Stimulated activated effector memory CD8-positive, alpha-beta T cell treated with anti-CD3 and anti-CD28 coated beads, Interleukin-12 subunit alpha, Interleukin-12 subunit beta, amount 100 ng/mL, for 72 hours (primary cell): Measurements from ENCODE around the gene BATF3.

Experiments used
- ATAC-seq: fragments of 150-1000 bp; cut with Tn5 transposase; 2 replicates; pipeline ENCODE4 v1.10.0; 2021
- DNase-seq, 2 donors: peaks; one replicate each; pipeline ENCODE4 v3.0.0; 2021 to 2022; ENCODE audit warnings: low spot score in 2 of 2
- H3K27ac Mint-ChIP-seq: one replicate; pipeline ENCODE4 v1.8.0; 2022; ENCODE audit warnings: mild to moderate bottlenecking, mixed read lengths
- H3K36me3 Mint-ChIP-seq: one replicate; pipeline ENCODE4 v1.8.0; 2022; ENCODE audit warnings: mild to moderate bottlenecking, mixed read lengths
- H3K4me1 Mint-ChIP-seq: one replicate; pipeline ENCODE4 v1.8.0; 2022; ENCODE audit warnings: mixed read lengths
- H3K4me3 Mint-ChIP-seq: one replicate; pipeline ENCODE4 v1.8.0; 2022; ENCODE audit warnings: mild to moderate bottlenecking, mixed read lengths
- H3K9me3 Mint-ChIP-seq: one replicate; pipeline ENCODE4 v1.8.0; 2022; ENCODE audit warnings: mixed read lengths

Gene BATF3

GRCh38 chr1:212696721-212697331 is 2.8 kb downstream of the BATF3 start:
- H3K4me3 Mint-ChIP-seq = peak overlapping the region; percentile 84
- peaks cover 7% of the 10 kb centered on the region for H3K36me3 Mint-ChIP-seq
- peak; percentile 58 for ATAC-seq
- H3K4me1 Mint-ChIP-seq = peaks cover 54% of the 10 kb centered on the region
- H3K9me3 Mint-ChIP-seq = no peaks in the 10 kb centered on the region
- peak; percentile 21 to 82 for DNase-seq
- H3K27ac Mint-ChIP-seq = peak overlapping the region; percentile 89

GRCh38 chr1:212692774-212693644 is 6.6 kb downstream of the BATF3 start:
- Mint-ChIP-seq H3K9me3 (no peaks in the 10 kb centered on the region), H3K4me3 (no peak overlapping the region), H3K4me1 (peaks cover 31% of the 10 kb centered on the region), H3K36me3 (no peaks in the 10 kb centered on the region), H3K27ac (no peak overlapping the region)
- ATAC-seq (no peak), DNase-seq (peak in 1 of 2 donors; percentile 51)

DNA sequence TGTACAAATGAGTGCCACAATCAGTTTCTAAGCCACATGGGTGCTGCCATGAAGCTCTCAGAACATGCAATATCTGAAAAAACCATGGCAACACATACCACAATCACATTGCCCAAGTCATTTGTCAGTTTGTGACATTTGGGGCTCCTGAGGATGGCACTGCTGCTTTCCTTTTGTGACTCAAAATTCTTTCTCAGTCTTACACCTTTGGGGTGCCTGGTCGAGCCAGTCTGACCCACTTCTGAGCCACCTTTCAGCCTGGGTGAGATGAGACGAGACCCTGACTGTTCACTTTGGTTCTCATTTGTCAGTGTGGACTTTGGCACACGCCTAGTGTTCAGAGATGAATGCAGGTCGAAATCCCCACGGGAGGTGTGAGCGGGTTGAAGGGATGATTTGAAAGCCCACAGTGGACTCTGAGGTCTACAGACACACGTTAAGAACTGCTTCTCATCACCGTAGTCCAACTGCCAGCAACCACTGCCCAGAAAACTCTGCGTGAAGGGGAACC is 8.0 kb downstream of the BATF3 start:
- DNase-seq = peak; percentile 32 to 89
- H3K4me3 Mint-ChIP-seq = no peak overlapping the region
- peak; percentile 95 for ATAC-seq
- no peaks in the 10 kb centered on the region for H3K9me3 Mint-ChIP-seq
- H3K27ac Mint-ChIP-seq = no peak overlapping the region
- H3K4me1 Mint-ChIP-seq = peaks cover 31% of the 10 kb centered on the region
- H3K36me3 Mint-ChIP-seq = no peaks in the 10 kb centered on the region

DNA sequence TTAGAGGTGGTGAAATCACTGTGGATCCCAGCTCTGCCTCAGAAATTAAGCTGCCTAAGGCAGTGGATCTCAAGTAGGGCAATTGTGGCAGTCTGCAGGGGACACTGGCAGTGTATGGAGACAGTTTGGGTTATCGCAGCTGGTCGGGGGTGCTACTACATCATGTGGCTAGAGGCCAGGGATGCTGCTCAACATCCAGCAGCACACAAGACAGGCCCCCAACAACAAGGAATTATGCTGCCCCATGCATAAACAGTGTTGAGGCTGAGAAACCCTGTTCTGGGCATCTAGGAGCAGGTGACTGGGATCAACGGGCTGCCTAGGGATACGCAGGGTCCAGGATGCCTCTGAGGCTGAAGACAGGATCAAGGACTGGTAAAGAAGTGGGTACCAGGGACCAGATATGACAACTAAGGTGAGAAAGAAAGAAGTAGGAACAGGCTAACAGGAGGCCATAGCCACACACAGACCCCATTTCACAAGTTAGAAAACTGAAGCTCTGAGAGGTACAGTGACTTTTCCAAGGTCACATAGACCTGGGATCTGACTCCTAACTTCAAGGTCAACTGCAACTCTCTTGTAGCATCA is 8.7 kb downstream of the BATF3 start:
- no peak overlapping the region for H3K27ac Mint-ChIP-seq
- ATAC-seq (no peak), DNase-seq (peak in 1 of 2 donors; percentile 53)
- H3K4me1 Mint-ChIP-seq = peaks cover 28% of the 10 kb centered on the region
- no peaks in the 10 kb centered on the region for H3K36me3 Mint-ChIP-seq
- no peaks in the 10 kb centered on the region for H3K9me3 Mint-ChIP-seq
- no peak overlapping the region for H3K4me3 Mint-ChIP-seq

DNA sequence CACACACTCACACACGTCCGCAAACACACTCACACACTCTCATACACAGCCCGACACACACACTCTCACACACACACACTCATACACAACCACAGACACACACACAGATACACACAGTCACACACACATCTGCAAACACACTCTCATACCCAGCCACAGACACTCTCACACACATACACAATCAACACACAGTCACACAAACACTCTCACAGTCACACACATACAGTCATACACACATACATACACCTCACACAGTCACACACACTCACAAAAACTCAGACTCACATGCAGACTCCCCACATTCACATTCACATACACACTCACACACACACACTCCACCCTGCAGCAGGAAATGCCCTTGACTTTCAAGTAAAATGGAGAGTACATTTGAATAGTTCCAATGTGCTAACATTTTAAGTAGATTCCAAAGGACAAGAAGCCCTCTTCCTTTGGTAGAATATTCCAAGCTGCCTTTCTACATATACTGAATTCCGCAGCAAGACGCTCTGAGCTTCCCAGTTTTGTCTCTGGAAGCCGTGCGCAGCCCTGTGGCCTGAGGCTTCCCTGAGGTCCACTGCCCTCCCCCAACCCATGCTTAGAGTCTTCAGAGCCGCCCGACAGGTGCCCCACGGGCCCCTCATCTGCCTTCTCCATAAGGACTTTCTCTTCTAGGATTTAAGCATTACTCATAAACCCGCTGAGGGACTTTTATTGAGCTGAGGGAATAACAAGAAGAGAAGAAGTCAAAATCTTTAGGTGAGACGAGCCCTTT is 9.7 kb downstream of the BATF3 start:
- Mint-ChIP-seq H3K9me3 (no peaks in the 10 kb centered on the region), H3K27ac (no peak overlapping the region), H3K4me3 (no peak overlapping the region), H3K36me3 (no peaks in the 10 kb centered on the region), H3K4me1 (peaks cover 32% of the 10 kb centered on the region)
- DNase-seq (no peak), ATAC-seq (no peak)

- H3K27ac Mint-ChIP-seq = no peak overlapping the region
- no peak for DNase-seq
- peaks cover 38% of the 10 kb centered on the region for H3K4me1 Mint-ChIP-seq
- no peaks in the 10 kb centered on the region for H3K9me3 Mint-ChIP-seq
- no peak for ATAC-seq
- peaks cover 6% of the 10 kb centered on the region for H3K36me3 Mint-ChIP-seq
- no peak overlapping the region for H3K4me3 Mint-ChIP-seq
These were observed 10.4 kb downstream of the BATF3 start for GRCh38 chr1:212689196-212689725.

DNA sequence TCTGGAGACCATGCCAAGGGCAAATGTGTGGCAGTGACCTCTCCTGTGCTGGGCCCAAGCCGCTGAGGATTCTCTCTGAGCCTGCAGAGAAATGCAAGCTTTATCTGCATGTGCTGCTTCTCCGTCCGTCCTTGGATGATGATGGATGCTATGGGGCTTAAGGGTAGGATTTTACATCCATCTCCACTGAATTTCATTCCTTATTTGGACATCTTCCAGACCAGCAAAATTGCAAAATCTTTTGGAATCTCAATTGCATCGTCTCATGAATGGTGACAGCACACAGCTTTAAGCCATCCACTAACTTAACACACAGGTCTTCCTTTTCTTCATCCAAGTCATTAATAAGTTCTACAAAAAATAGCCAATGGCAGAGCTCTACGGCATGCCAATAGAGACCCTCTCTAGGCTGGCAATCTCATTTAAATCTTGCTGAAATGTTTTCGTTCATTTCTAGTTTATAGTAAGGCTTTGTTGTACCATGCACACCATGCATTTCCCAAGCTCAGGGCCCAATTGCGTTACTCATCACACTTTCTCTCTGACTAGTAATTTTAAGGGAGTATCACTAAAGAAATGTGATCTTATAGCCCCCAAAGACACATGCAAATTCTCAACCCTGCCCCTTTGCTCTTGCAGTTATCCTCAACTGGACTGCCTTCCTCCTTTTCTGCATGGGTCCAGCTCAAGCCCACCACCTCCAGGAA is 11.1 kb downstream of the BATF3 start:
- H3K27ac Mint-ChIP-seq = no peak overlapping the region
- DNase-seq (no peak), ATAC-seq (no peak)
- H3K4me1 Mint-ChIP-seq = peaks cover 45% of the 10 kb centered on the region
- H3K36me3 Mint-ChIP-seq = peaks cover 13% of the 10 kb centered on the region
- H3K9me3 Mint-ChIP-seq = no peaks in the 10 kb centered on the region
- no peak overlapping the region for H3K4me3 Mint-ChIP-seq

GRCh38 chr1:212687811-212688210 is 11.8 kb downstream of the BATF3 start:
- peaks cover 19% of the 10 kb centered on the region for H3K36me3 Mint-ChIP-seq
- peaks cover 48% of the 10 kb centered on the region for H3K4me1 Mint-ChIP-seq
- DNase-seq = no peak
- H3K9me3 Mint-ChIP-seq = no peaks in the 10 kb centered on the region
- H3K27ac Mint-ChIP-seq = no peak overlapping the region
- H3K4me3 Mint-ChIP-seq = no peak overlapping the region
- ATAC-seq = no peak

- Mint-ChIP-seq H3K27ac (no peak overlapping the region), H3K4me1 (peaks cover 58% of the 10 kb centered on the region), H3K9me3 (no peaks in the 10 kb centered on the region), H3K36me3 (peaks cover 19% of the 10 kb centered on the region), H3K4me3 (no peak overlapping the region)
- ATAC-seq (no peak), DNase-seq (peak in 1 of 2 donors; percentile 50)
These were observed 13.0 kb downstream of the BATF3 start for GRCh38 chr1:212686591-212686990.

GRCh38 chr1:212686069-212686468 is 13.6 kb downstream of the BATF3 start:
- Mint-ChIP-seq H3K36me3 (peaks cover 19% of the 10 kb centered on the region), H3K4me3 (no peak overlapping the region), H3K4me1 (peaks cover 62% of the 10 kb centered on the region), H3K27ac (peak overlapping the region; percentile 50), H3K9me3 (no peaks in the 10 kb centered on the region)
- peak in 1 of 2 donors; percentile 57 for DNase-seq
- no peak for ATAC-seq

- Mint-ChIP-seq H3K4me1 (peaks cover 67% of the 10 kb centered on the region), H3K27ac (peak overlapping the region; percentile 50), H3K36me3 (peaks cover 19% of the 10 kb centered on the region), H3K4me3 (no peak overlapping the region), H3K9me3 (no peaks in the 10 kb centered on the region)
- DNase-seq (no peak), ATAC-seq (no peak)
These were observed 14.2 kb downstream of the BATF3 start for GRCh38 chr1:212685429-212685828.

GRCh38 chr1:212684521-212685090 is 15.0 kb downstream of the BATF3 start:
- H3K4me1 Mint-ChIP-seq = peaks cover 74% of the 10 kb centered on the region
- DNase-seq = peak in 1 of 2 donors; percentile 59
- peaks cover 19% of the 10 kb centered on the region for H3K36me3 Mint-ChIP-seq
- peak overlapping the region; percentile 57 for H3K4me3 Mint-ChIP-seq
- H3K27ac Mint-ChIP-seq = peak overlapping the region; percentile 88
- no peaks in the 10 kb centered on the region for H3K9me3 Mint-ChIP-seq
- ATAC-seq = no peak

GRCh38 chr1:212684076-212684475 is 15.6 kb downstream of the BATF3 start:
- H3K4me1 Mint-ChIP-seq = peaks cover 79% of the 10 kb centered on the region
- DNase-seq (peak in 1 of 2 donors; percentile 66), ATAC-seq (no peak)
- H3K36me3 Mint-ChIP-seq = peaks cover 19% of the 10 kb centered on the region
- H3K27ac Mint-ChIP-seq = peak overlapping the region; percentile 88
- H3K4me3 Mint-ChIP-seq = peak overlapping the region; percentile 57
- no peaks in the 10 kb centered on the region for H3K9me3 Mint-ChIP-seq

- DNase-seq = peak; percentile 43 to 97
- peak overlapping the region; percentile 57 for H3K4me3 Mint-ChIP-seq
- peak; percentile 76 for ATAC-seq
- H3K27ac Mint-ChIP-seq = peak overlapping the region; percentile 88
- H3K4me1 Mint-ChIP-seq = peaks cover 86% of the 10 kb centered on the region
- H3K9me3 Mint-ChIP-seq = no peaks in the 10 kb centered on the region
- H3K36me3 Mint-ChIP-seq = peaks cover 19% of the 10 kb centered on the region
These were observed 16.3 kb downstream of the BATF3 start for GRCh38 chr1:212683357-212683722.
